GM21737 (cell line): ENCODE results near the gene TMTC2.

Experiments used
- ATAC-seq: cut with Tn5 transposase; IDR thresholded peaks from one replicate; pipeline ENCODE4 v1.9.1; 2021; ENCODE audit warnings: mild to moderate bottlenecking, moderate library complexity; ENCODE audit not compliant: unreplicated experiment

The TMTC2 gene

GRCh38 chr12:83005534-83006197 lies 319.0 kb downstream of the TMTC2 start:
- no peak for ATAC-seq

DNA sequence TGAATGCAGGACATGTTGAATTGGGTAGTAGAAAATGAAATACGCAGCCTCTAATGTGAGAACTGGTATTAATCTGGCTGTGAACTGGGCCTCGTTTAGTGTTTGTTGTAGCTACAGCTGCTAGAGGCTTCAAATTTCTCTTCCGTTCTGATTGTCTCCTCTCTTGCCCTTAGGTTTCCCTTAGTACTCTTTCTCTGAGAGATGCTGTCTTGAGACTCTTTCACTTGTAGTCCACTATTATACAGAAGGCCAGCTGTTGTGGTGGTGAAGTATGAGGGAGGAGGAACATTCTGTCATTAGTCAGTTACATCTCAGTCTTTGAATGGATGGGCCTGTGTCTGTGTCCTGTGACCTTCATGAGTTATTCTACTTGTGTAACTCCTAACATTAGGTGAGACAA lies 322.0 kb downstream of the TMTC2 start:
- ATAC-seq = no peak

- no peak for ATAC-seq
These were observed 323.6 kb downstream of the TMTC2 start for GRCh38 chr12:83010169-83010804.

DNA sequence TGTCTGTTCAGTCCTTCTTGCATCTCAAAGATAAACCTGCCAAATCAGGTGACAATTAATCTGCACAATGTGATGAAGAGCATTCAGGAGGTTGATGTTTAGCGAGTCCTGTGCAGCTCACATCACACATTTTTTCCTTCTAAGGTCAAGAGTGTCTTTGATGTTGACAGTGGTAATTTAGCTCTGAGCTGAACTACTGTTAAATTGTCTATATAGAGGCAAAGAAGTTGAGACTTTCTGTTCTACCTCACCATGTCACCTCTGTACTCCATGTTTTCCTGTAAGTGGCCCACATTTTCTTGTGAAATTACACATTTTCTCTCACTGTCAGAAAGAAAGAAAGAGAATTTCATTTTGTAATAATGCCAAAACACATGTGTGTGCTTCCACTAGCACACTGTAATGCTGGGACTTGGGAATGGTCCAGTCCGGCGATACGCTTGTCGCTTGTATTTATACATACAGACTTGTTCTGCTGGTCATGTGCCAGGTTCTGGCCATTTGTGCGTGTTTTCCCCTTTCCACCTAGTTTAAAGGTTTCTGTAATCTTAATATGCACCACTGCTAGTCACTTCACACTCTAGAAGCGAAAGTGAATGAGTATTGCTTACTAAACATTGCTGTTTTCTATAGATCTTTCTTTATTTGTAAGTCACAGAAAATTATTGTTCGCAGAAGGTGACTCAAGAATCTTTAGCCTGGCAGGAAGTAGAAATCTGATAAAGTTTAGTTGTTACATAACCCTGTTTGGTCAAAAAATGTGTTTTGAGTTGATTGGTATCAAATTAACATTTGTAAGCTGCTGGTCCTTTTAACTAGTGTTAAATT lies 328.9 kb downstream of the TMTC2 start:
- ATAC-seq = no peak

- no peak for ATAC-seq
These were observed 329.6 kb downstream of the TMTC2 start for GRCh38 chr12:83016218-83016835.

DNA sequence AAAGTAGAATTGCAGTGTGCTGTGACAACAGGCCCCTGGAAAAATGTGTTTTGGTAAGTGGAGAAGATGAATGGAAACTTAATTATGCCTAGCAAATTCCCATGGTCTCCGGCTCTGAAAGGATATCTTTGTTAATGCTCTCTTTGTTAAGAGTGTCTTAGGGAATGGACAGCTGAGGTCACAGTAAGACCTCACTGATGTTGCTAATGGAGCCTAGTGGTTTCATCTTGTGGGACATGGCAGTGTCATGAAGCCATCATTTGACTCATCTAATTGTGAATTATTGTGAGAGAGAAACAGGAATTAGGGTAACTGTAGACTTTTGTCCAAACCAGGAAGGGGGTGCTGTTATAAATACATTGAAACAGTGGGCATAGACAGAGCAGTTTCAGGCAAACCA lies 330.3 kb downstream of the TMTC2 start:
- no peak for ATAC-seq

DNA sequence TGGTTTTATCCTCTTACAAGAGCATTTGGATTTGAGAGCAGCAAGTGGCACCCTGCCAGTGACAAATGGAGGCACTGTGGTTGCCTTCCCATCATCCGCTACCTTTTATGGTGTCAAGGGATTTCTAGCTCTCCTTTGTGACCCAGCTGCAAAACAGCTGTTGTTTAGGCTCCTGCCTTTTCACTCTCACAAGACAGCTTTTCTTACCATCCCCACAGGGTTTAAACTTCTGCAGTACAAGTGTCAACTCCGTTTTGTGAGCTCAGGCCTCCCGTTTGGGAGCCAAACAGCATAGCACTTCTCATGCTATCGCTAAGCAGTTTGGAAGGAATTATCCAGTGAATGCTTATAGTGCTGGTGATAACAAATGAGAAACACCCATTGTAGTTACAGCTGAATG lies 331.4 kb downstream of the TMTC2 start:
- ATAC-seq = no peak

- ATAC-seq = no peak
These were observed 340.5 kb downstream of the TMTC2 start for GRCh38 chr12:83027021-83027723.

DNA sequence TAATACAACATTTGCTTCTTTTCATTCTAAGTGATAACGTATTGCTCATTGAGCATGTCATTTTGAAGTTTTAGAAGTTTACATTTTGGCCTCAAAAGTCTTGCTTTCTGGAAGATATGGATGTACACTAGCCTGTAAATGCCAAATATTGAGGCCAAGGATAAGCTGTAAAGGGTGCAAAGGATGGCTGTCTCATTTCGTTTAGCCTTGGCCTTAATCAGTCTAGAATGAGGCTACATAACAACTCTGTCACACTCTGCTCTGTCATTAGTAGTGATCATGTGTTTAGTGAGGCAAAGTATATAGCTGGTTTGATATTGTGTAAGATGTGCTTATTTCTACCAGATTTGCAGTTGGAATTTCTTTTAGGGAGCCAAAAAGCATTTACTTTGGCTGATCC lies 344.5 kb downstream of the TMTC2 start:
- no peak for ATAC-seq

GRCh38 chr12:83036847-83037246 lies 350.1 kb downstream of the TMTC2 start:
- ATAC-seq = no peak

- ATAC-seq = no peak
These were observed 352.7 kb downstream of the TMTC2 start for GRCh38 chr12:83039413-83039812.

DNA sequence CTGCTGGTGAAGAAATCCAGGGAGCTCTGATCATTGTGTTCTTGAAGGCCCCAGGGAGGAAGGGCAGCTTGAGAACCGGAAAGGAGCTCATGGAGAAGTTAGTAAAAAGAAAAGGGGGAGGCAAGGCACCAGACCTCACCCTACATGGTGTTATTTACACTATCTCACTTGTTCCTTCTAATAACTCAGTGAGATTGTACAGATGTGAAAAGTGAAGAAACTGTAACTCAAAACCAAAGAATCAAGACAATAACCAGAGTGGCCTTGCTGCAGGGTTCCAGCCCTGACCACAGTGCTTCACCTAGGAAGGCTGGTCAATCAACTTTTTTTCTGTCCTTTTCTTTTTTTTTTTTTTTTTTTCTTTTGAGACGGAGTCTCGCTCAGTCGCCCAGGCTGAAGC lies 353.6 kb downstream of the TMTC2 start:
- no peak for ATAC-seq

- ATAC-seq = no peak
These were observed 354.3 kb downstream of the TMTC2 start for GRCh38 chr12:83040991-83041390.

- ATAC-seq = no peak
These were observed 355.9 kb downstream of the TMTC2 start for GRCh38 chr12:83042441-83043200.

DNA sequence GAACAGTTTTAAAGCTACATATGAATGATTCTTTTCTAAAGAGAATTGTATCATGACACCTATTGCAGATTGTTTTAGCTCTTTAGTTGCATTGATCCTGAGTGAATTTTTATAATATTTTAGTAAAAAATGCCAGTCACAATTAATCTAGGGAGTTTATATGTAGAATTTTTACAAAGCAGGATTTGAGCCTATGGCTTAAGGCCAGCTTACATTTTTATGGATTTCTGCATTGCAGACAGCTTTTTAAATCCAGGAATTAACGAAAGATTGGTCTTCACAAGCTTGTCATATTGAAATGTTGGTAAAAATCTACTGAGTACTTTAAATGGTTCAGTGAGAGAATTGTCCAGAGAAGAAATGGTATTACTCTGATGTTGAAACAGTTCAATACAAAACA lies 358.0 kb downstream of the TMTC2 start:
- no peak for ATAC-seq

- ATAC-seq = no peak
These were observed 359.3 kb downstream of the TMTC2 start for GRCh38 chr12:83046019-83046418.

GRCh38 chr12:83049306-83049705 lies 362.6 kb downstream of the TMTC2 start:
- no peak for ATAC-seq

- no peak for ATAC-seq
These were observed 366.3 kb downstream of the TMTC2 start for GRCh38 chr12:83052890-83053541.

DNA sequence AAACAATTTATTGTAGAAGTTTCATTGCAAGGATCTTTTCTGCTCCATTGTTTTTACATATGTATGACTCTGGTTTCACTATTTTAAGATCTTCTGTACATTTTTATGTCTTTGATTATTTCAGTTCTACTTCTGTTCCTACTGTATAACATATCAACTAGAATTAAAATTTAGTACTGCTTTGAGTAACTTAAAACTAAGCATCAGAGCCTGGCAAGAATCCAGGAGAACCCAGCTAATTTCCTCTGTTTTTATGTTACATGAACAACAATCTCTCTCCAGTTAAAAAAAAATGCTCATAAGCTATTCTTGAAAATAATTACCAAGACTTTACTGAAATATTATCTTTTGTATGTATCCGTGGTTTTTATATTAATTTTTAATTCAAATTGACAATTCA lies 370.7 kb downstream of the TMTC2 start:
- ATAC-seq = no peak

DNA sequence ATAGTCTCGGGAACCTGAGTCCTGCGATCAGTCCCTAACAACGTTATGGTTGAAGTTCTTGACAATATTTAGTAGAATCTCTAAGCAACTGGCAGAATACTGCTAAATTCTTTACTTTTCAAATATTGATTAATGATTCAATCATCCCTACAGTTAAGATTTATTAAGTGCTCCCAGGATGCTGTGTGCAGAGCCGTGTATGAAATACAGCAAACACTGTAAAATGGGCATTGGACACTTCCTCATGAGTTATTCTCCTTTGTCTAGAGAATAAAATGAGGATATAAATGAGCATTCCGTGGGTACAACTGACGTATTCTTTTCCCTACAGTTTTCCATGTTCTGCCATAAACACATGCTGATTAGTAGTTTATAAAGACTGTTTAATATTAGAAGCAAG lies 372.4 kb downstream of the TMTC2 start:
- no peak for ATAC-seq
